Measurements from ENCODE around the gene CLEC2B.

Gene CLEC2B

DNA sequence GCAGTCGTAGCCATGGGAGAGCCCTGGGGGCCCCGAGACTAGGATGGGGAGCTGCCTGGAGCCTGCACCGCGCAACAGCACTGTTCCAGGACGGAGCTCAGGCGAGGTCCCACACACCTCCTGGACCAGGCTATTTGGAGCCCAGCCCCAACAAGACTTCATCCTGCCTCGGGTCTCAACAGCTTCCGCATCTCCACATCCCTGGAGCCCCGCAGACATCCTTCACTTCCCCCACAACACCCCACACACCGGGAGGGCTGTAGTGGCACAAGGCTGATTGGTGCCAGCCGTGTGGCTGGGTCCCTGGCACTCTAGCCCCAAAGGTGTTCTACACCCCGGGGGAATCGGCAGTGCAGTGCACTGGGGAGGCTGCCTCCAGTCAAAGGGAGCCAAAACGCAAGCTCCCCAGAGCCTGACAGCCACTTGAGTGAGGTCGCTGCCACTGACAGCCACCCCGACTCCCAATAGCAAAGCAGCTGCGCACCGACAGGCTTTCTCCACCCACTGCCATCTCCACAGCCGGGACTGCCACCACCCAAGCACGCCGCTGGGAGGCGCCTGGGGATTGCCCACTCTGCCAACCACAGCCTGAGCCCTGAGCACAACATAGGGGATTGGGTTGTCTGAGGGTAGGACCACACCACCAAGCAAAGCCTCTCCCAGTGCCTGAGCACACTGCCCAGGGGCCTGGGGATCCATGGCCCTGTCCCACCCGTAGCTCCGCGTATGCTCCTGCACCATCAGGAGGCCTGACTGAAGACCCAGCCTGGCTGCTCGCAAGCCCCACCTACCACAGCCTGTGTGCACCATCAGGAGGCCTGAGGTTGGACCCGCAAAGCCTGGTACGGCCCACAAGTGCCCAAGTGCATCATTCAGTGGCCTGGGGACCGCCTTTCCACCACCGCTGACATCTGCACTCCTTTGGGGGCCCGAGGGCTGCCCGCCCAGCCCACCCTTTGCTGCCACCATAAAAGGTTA, 55.0 kb downstream of the CLEC2B start:
- TF ChIP-seq CTCF (IDR thresholded peaks at IDR 0.05; ENCODE audit: low read length, missing control alignments): peak; percentile 95
- peak overlapping the region; percentile 36 for H3K4me3 ChIP-seq (replicated peaks; ENCODE audit: low read depth, low read length)
- DNase-seq (ENCODE audit: low read depth): peak; percentile 67

- TF ChIP-seq CTCF (IDR thresholded peaks at IDR 0.05; ENCODE audit: low read length, missing control alignments): no peak
- no peak overlapping the region for H3K4me3 ChIP-seq (replicated peaks; ENCODE audit: low read depth, low read length)
- no peak for DNase-seq (ENCODE audit: low read depth)
Observed at GRCh38 chr12:9811621-9812020, 57.5 kb downstream of the CLEC2B start.

GRCh38 chr12:9810671-9811070, 58.5 kb downstream of the CLEC2B start:
- no peak overlapping the region for H3K4me3 ChIP-seq (replicated peaks; ENCODE audit: low read depth, low read length)
- DNase-seq (ENCODE audit: low read depth): no peak
- TF ChIP-seq CTCF (IDR thresholded peaks at IDR 0.05; ENCODE audit: low read length, missing control alignments): no peak

DNA sequence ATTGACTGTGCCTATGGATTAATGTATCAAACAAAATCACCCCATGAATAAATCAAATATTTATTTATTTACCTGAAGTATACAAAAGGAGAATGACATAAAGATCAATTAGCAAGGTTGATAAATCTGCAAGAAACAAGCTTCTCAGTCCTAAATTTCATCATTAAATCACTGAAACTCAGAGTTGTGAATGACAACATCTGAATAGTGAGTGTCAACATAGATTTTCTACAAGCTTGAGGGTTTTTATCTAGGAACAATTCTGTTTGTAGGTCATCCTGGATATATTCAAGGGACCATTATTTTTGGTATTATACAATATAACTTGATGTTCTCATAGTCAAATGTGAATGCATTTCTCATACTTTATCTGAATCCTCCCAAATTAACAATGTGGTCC, 59.3 kb downstream of the CLEC2B start:
- no peak overlapping the region for H3K4me3 ChIP-seq (replicated peaks; ENCODE audit: low read depth, low read length)
- no peak for DNase-seq (ENCODE audit: low read depth)
- no peak for TF ChIP-seq CTCF (IDR thresholded peaks at IDR 0.05; ENCODE audit: low read length, missing control alignments)

DNA sequence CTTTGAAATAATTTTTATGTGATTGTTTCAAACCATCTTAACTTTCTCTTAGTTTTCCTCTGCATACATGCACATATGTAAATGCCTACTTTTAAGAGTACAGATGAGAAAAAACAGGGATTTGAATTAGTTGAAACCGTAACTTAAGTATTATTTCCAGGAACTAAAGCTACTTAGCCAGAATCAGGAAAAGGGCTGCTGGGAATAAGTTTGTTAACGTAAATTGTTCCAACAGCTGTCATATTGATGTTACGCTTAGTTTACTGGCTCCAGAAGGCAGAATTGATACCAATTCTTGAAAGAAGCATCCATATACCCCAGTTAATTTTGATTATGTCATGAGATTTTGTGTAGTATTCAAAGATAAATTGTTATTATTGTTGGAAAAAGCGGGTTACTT, 59.8 kb downstream of the CLEC2B start:
- TF ChIP-seq CTCF (IDR thresholded peaks at IDR 0.05; ENCODE audit: low read length, missing control alignments): no peak
- DNase-seq (ENCODE audit: low read depth): no peak
- no peak overlapping the region for H3K4me3 ChIP-seq (replicated peaks; ENCODE audit: low read depth, low read length)

GRCh38 chr12:9808504-9808903, 60.6 kb downstream of the CLEC2B start:
- no peak for DNase-seq (ENCODE audit: low read depth)

More at GRCh38 chr12:9808504-9808903, 60.6 kb downstream of the CLEC2B start:
- TF ChIP-seq CTCF (IDR thresholded peaks at IDR 0.05; ENCODE audit: low read length, missing control alignments): no peak
- H3K4me3 ChIP-seq (replicated peaks; ENCODE audit: low read depth, low read length): no peak overlapping the region

Measured in fibroblast of pulmonary artery (primary cell).